Activated naive CD4-positive, alpha-beta T cell treated with anti-CD3 and anti-CD28 coated beads for 36 hours (primary cell): ENCODE measurements around the gene POLR1A. TPM values are rescaled to one million over a fixed set of nuclear protein-coding genes. Genes with fewer than 3 reads are reported as not detected.
A peak's percentile ranks its signal among the peaks of the same experiment; 100 is the strongest.

Experiments used
- CTCF ChIA-PET: fragments of 350-600 bp; sonication (Branson Sonifier 250); formaldehyde crosslinking; loops from one replicate; lab custom pipeline; 2021; ENCODE audit warnings: antibody characterized with exemption; lab: Charles Lee
- DNase-seq: peaks from one replicate; pipeline ENCODE4 v3.0.0-alpha.2; 2020
- H3K27ac Mint-ChIP-seq: one replicate; pipeline ENCODE4 v1.8.0; 2021; ENCODE audit warnings: mild to moderate bottlenecking, mixed read lengths
- H3K27me3 Mint-ChIP-seq: one replicate; pipeline ENCODE4 v1.8.0; 2021; ENCODE audit warnings: low read depth, mixed read lengths
- H3K36me3 Mint-ChIP-seq: one replicate; pipeline ENCODE4 v1.8.0; 2021; ENCODE audit warnings: low read depth, mixed read lengths
- H3K4me1 Mint-ChIP-seq: one replicate; pipeline ENCODE4 v1.8.0; 2021; ENCODE audit warnings: low read depth, mixed read lengths
- H3K4me3 Mint-ChIP-seq: one replicate; pipeline ENCODE4 v1.8.0; 2021; ENCODE audit warnings: mild to moderate bottlenecking, moderate library complexity, mixed read lengths
- H3K9me3 Mint-ChIP-seq: one replicate; pipeline ENCODE4 v1.8.0; 2021; ENCODE audit warnings: mixed read lengths
- intact Hi-C: fragments of 100-400 bp; cut with micrococcal nuclease; formaldehyde crosslinking; loops from one replicate; pipeline ENCODE4 v1.15.1; 2023
- total RNA-seq, 2 experiments: library from RNA; stranded (reverse); gene quantifications; one replicate each; pipeline ENCODE4 v1.2.3, GENCODE V29; 2021

Gene POLR1A
- total RNA-seq, 2 experiments from 2014 or later = 25.3 to 27.1 TPM

DNA sequence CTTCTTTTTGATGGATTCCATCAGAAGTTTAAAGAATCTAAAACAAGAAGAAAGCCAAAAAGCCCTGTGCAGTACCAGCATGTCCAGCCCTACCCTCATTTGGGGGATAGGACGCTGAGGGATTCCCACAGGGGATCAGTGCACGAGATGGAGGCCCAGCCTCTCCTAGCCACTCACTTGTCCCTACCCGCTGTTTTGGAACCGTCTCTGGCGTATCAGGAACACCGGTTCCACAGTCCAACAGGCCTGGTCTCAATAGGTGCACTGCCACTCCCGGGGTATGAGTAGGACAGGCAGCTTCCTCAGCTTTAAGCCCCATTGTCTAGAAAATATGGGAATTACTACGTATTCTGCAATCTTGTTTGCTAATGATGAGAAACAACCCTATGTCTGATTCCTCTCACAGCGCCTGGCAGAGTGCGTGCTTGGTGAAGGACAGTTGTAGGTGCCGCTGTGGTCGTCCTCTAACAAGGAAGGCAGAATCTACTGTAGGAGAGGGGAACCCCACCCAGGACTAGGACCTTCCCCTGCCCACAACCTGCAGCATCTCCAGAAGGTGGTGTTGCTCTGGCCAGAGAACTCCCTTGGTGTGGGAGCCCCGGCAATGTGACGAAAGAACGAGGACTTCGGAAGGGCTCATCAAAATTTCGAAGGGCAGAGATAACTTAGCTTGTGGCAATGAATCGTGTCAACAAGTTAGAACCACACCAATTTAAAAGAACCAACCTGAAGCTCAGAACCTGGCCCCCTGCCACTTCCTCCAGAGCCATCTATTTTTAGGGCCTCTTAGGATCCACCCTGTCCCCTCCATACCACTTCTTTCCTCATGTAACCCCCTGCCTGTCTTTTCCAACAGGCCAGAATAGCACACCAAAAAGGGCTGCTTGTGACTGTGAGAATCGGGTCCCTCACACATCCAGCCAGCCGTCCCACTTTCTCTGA is 71.7 kb downstream of the POLR1A start:
- Mint-ChIP-seq H3K9me3 (no peaks in the 10 kb centered on the region), H3K4me1 (peaks cover 60% of the 10 kb centered on the region), H3K36me3 (peaks cover 69% of the 10 kb centered on the region), H3K27ac (peak overlapping the region; percentile 61), H3K4me3 (no peak overlapping the region), H3K27me3 (no peaks in the 10 kb centered on the region)
- intact Hi-C loops = loop anchor here (10.0 kb wide), 1 partner anchor 619 kb away; the partner anchor contains the start of genes CAPG and SH2D6
- CTCF ChIA-PET = interaction anchor here (0.6 to 6.9 kb wide), 2 partner anchors 206 to 354 kb away, joined by 3 to 80 read pairs; no protein-coding TSS in a partner anchor
- no peak for DNase-seq

GRCh38 chr2:86032861-86033595 is 72.7 kb downstream of the POLR1A start:
- peak overlapping the region; percentile 53 for H3K27ac Mint-ChIP-seq
- no peaks in the 10 kb centered on the region for H3K27me3 Mint-ChIP-seq
- CTCF ChIA-PET = interaction anchor here (6.9 kb wide), 1 partner anchor 205 kb away, joined by 80 read pairs; no protein-coding TSS in a partner anchor

GRCh38 chr2:86031606-86032005 is 74.1 kb downstream of the POLR1A start:
- DNase-seq = no peak
- intact Hi-C loops = loop anchor here (10.0 kb wide), 1 partner anchor 617 kb away; the partner anchor contains the start of genes CAPG and SH2D6
- Mint-ChIP-seq H3K27me3 (no peaks in the 10 kb centered on the region), H3K36me3 (peaks cover 63% of the 10 kb centered on the region), H3K4me1 (peaks cover 36% of the 10 kb centered on the region), H3K9me3 (no peaks in the 10 kb centered on the region), H3K27ac (no peak overlapping the region), H3K4me3 (no peak overlapping the region)
- CTCF ChIA-PET = no interaction called here

More at GRCh38 chr2:86032861-86033595, 72.7 kb downstream of the POLR1A start:
- Mint-ChIP-seq H3K4me1 (peaks cover 50% of the 10 kb centered on the region), H3K9me3 (no peaks in the 10 kb centered on the region), H3K4me3 (no peak overlapping the region), H3K36me3 (peaks cover 64% of the 10 kb centered on the region)
- no peak for DNase-seq
- intact Hi-C loops = loop anchor here (10.0 kb wide), 1 partner anchor 618 kb away; the partner anchor contains the start of genes CAPG and SH2D6

DNA sequence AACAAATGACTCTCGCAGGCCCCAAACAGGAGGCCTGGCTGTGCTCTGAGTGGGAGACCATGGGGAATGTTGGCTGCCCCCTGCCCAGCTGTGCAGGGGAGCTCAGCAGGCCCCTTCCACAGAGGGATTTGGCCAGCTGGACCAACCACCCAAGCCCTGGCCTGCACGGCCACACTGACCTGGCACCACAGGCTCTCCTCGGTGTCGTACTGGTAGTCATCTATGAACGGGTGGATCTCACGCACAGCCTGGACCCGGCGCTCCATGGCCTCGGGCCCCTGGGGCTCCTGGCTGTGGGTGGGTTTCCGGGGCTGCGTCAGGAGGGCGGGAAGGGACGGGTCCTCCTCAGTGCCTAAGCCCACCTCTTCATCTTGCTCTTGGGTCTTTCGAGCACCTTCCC is 74.5 kb downstream of the POLR1A start:
- Mint-ChIP-seq H3K4me3 (no peak overlapping the region), H3K9me3 (no peaks in the 10 kb centered on the region), H3K27me3 (no peaks in the 10 kb centered on the region), H3K36me3 (peaks cover 61% of the 10 kb centered on the region), H3K4me1 (peaks cover 31% of the 10 kb centered on the region), H3K27ac (no peak overlapping the region)
- intact Hi-C loops = loop anchor here (10.0 kb wide), 1 partner anchor 616 kb away; the partner anchor contains the start of genes CAPG and SH2D6
- DNase-seq = no peak
- CTCF ChIA-PET = no interaction called here

DNA sequence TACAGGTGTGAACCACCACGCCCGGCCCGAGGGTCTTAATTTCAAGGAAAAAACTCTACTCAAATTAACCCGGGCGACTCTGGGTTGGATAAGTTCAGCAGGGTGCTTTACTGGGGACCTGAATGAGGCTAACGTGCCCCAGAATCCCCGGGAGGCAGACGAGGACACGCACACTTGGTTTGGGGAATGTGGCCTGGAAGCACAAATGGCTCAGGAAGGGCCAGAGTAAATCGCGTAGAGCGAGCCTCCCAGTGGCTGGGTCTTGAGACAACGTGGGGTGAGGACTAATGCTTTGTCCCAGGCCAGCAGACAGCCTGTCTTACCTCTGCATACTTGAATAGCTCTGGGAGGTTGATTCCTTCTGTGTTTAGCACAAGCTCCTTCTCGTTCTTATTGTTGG is 75.8 kb downstream of the POLR1A start:
- Mint-ChIP-seq H3K27me3 (no peaks in the 10 kb centered on the region), H3K4me3 (no peak overlapping the region), H3K36me3 (peaks cover 56% of the 10 kb centered on the region), H3K9me3 (no peaks in the 10 kb centered on the region), H3K4me1 (peaks cover 21% of the 10 kb centered on the region), H3K27ac (no peak overlapping the region)
- CTCF ChIA-PET = interaction anchor here (1.0 kb wide), 1 partner anchor 11 kb away, joined by 6 read pairs; no protein-coding TSS in a partner anchor
- DNase-seq = no peak
- intact Hi-C loops = loop anchor here (10.0 kb wide), 1 partner anchor 615 kb away; the partner anchor contains the start of genes CAPG and SH2D6

DNA sequence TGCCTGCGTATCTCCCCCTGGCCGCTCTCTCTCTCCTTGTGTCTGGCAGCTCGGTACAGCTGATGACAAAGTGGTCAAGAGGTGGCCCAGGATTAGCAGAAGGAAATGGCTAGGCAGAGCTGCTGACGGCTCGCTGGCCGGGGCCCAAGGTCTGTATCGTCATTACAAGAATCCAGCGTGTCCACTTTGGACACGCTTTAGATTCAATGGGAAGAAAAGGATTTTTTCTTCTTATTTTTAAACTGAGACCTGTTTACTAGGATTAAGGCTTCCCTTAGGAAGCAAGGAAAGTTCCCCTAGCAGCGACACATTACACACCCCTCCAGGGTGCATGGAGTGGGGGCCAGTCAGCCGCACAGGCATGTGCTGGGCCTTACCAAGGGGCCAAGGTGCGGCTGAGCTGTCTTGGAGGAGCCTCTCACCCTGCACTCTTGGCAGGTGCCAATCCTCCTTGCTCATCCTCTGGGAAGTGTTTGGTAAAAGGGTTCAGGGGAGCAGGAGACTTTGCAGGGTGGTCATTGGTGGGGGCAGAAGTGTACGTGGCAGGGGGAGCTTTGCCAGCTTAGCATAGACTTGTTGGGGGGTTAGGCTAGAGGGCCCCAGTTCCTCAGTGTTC is 76.8 kb downstream of the POLR1A start:
- CTCF ChIA-PET = interaction anchor here (0.5 kb wide), 1 partner anchor 167 kb away, joined by 3 read pairs; no protein-coding TSS in a partner anchor
- Mint-ChIP-seq H3K4me1 (peaks cover 11% of the 10 kb centered on the region), H3K9me3 (no peaks in the 10 kb centered on the region), H3K36me3 (peaks cover 48% of the 10 kb centered on the region), H3K4me3 (no peak overlapping the region), H3K27me3 (no peaks in the 10 kb centered on the region), H3K27ac (no peak overlapping the region)
- no peak for DNase-seq
- intact Hi-C loops = no loop called here

DNA sequence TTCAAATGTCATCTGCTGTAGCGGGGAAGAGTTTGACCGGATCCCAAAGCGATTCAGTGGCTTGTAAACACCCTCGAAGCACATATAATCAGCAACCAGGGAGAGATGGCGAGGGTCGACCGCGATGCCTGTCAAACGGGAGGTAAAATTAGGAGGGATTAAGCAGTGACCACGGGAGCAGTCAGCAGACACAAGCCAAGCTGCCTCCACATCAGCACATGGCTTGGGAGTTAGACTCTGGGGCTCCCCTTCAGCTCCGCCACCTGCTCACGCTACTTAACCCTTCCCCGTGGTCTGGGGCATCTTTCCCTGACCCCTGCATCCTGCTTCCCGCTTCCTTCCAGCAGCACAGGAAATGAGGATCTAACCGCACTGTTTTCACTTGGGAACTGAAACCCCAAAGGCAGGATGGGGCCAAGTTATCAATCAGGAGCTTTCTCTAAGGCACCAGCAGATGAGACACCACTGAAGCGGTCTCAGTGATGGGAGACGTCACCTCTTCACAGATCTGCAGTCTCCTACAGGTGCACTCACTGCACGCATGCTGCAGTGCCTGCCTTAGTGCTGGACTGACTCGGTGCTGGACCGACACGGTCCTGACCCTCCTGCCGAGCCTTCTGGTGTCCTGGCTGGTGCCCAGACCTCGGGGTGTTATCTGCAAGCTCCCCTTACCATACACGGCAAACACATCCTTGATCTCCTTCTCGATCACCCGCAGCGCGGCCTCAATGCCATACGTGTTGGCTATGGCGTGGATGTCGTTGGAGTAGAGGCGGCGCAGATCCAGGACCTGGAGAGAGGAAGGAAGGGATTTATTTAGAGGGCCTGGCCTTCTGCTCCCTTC is 77.5 kb downstream of the POLR1A start:
- CTCF ChIA-PET = interaction anchor here (0.6 to 1.5 kb wide), 4 partner anchors 12 to 214 kb away, joined by 3 read pairs; no protein-coding TSS in a partner anchor
- intact Hi-C loops = no loop called here

DNA sequence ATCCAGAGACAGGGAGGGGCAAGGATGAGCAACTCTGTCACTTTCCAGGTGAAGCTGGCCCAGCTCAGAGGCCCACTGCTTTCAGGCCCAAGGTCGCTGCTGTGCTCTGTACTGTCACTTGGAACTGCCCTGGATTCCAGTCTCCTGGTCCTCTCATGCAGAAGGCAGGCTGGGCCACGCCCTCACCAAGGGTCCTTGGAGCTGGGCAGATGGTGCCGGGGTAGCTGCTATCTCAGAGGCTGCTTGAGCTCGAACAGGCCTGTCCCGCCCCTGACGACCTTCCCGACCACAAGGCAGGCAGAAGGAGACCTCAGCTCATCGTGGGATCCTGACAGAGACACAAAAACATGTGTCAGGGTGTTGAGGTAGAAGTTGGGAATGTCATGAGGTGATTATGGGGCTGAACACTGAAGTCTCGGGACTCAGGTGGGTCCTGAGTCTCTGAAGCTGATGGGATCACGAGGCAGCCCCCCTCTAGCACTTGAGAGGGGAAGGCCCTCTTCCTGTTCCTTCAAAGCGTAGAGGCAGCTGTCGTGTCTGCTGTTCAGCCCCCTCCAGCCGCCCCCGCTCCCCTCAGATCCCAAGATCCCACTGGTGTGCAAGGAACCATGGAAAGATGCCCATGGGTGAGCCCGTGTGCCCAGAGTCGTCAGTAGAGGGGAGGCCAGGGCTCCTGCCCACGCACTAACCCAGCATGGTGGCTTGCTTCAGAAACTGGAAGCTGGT is 78.3 kb downstream of the POLR1A start:
- peaks cover 39% of the 10 kb centered on the region for H3K36me3 Mint-ChIP-seq
- H3K27ac Mint-ChIP-seq = no peak overlapping the region
- peaks cover 2% of the 10 kb centered on the region for H3K4me1 Mint-ChIP-seq
- H3K4me3 Mint-ChIP-seq = no peak overlapping the region
- H3K27me3 Mint-ChIP-seq = no peaks in the 10 kb centered on the region
- DNase-seq = no peak
- intact Hi-C loops = no loop called here
- CTCF ChIA-PET = interaction anchor here (0.6 to 1.5 kb wide), 4 partner anchors 13 to 214 kb away, joined by 3 read pairs; no protein-coding TSS in a partner anchor
- no peaks in the 10 kb centered on the region for H3K9me3 Mint-ChIP-seq

More for the DNA sequence above, 77.5 kb downstream of the POLR1A start:
- no peak for DNase-seq
- H3K4me3 Mint-ChIP-seq = no peak overlapping the region
- no peak overlapping the region for H3K27ac Mint-ChIP-seq
- H3K36me3 Mint-ChIP-seq = peaks cover 45% of the 10 kb centered on the region
- no peaks in the 10 kb centered on the region for H3K27me3 Mint-ChIP-seq
- H3K9me3 Mint-ChIP-seq = no peaks in the 10 kb centered on the region
- H3K4me1 Mint-ChIP-seq = peaks cover 7% of the 10 kb centered on the region

DNA sequence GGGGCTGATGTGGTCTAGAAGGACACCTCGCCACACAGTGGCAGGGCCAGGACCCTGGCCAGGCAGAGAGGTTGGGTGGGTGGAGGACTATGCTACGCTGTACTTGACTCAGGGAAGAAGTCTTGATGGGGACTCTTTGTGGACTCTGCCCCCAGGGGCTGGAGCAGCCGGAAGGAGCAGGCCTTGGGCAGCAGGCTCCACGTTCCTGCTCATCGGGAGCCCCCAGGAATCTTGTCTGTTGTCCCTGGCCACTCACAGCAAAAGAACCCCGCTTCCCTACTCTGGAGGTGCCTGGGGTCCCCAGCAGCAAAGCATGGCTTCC is 79.0 kb downstream of the POLR1A start:
- H3K27me3 Mint-ChIP-seq = no peaks in the 10 kb centered on the region
- no peaks in the 10 kb centered on the region for H3K4me1 Mint-ChIP-seq
- no peak overlapping the region for H3K27ac Mint-ChIP-seq
- no peak overlapping the region for H3K4me3 Mint-ChIP-seq
- no peak for DNase-seq
- CTCF ChIA-PET = interaction anchor here (1.5 kb wide), 1 partner anchor 213 kb away, joined by 3 read pairs; no protein-coding TSS in a partner anchor
- peaks cover 34% of the 10 kb centered on the region for H3K36me3 Mint-ChIP-seq
- no peaks in the 10 kb centered on the region for H3K9me3 Mint-ChIP-seq
- intact Hi-C loops = no loop called here

GRCh38 chr2:86025976-86026743 is 79.5 kb downstream of the POLR1A start:
- DNase-seq = no peak
- no peak overlapping the region for H3K4me3 Mint-ChIP-seq
- CTCF ChIA-PET = interaction anchor here (0.9 to 1.1 kb wide), 2 partner anchors 10 to 194 kb away, joined by 3 read pairs; no protein-coding TSS in a partner anchor
- peaks cover 30% of the 10 kb centered on the region for H3K36me3 Mint-ChIP-seq
- no peaks in the 10 kb centered on the region for H3K4me1 Mint-ChIP-seq
- H3K27me3 Mint-ChIP-seq = no peaks in the 10 kb centered on the region
- H3K9me3 Mint-ChIP-seq = no peaks in the 10 kb centered on the region
- intact Hi-C loops = no loop called here
- no peak overlapping the region for H3K27ac Mint-ChIP-seq
